H1 (cell line): ENCODE measurements around the gene PTPN1. TPM values are rescaled to one million over a fixed set of nuclear protein-coding genes. Genes with fewer than 3 reads are reported as not detected.

Source experiments
- ATF2 ChIP-seq: IDR thresholded peaks from 2 replicates; pipeline ENCODE4 v1.6.1; 2012; ENCODE audit warnings: low read length, inconsistent platforms
- CBX5 ChIP-seq: fragments of 300-800, 300-1000 bp; sonication (generic); IDR thresholded peaks from 2 replicates; pipeline ENCODE4 v1.7.1; 2016; ENCODE audit warnings: antibody characterized with exemption, low read length, low read depth
- CEBPB ChIP-seq: IDR thresholded peaks from 2 replicates; pipeline ENCODE4 v1.6.1; 2012; ENCODE audit warnings: low read depth, low read length
- CREB1 ChIP-seq: IDR thresholded peaks from 2 replicates; pipeline ENCODE4 v1.6.1; 2012; ENCODE audit warnings: inconsistent platforms
- EGR1 ChIP-seq: IDR thresholded peaks from 2 replicates; pipeline ENCODE4 v1.6.1; 2011; ENCODE audit warnings: low read depth, low read length, borderline replicate concordance
- HDAC2 ChIP-seq, 2 experiments: fragments of 300-600 bp in 1 of 2; sonication (generic) in 1 of 2; IDR thresholded peaks; 2 replicates each; pipeline ENCODE4 v1.6.1; 2011 to 2012; ENCODE audit warnings: low read depth in 2 of 2, low read length in 2 of 2, mild to moderate bottlenecking in 2 of 2, moderate library complexity in 2 of 2, borderline replicate concordance in 1 of 2, inconsistent platforms in 1 of 2
- SP4 ChIP-seq: IDR thresholded peaks from 2 replicates; pipeline ENCODE4 v1.6.1; 2012; ENCODE audit warnings: low read length, inconsistent platforms
- TAF1 ChIP-seq: IDR thresholded peaks from 2 replicates; pipeline ENCODE4 v1.6.1; 2011; ENCODE audit warnings: mild to moderate bottlenecking, low read depth, low read length
- TAF7 ChIP-seq: optimal IDR thresholded peaks from 2 replicates; pipeline ENCODE3; 2011; ENCODE audit warnings: low read depth, mild to moderate bottlenecking, inconsistent platforms, low read length, moderate library complexity, borderline replicate concordance
- YY1 ChIP-seq: IDR thresholded peaks from 2 replicates; pipeline ENCODE4 v1.6.1; 2011; ENCODE audit warnings: low read depth, mild to moderate bottlenecking, low read length
- polyA plus RNA-seq, 7 experiments: library from polyadenylated mRNA; depleted of rRNA in 3 of 7; stranded (reverse) in 5 of 7; unstranded in 2 of 7; fragments of >200 nt in 5 of 7; fragments of 200-250 nt in 2 of 7; gene quantifications; 1 replicate in 5 of 7; 2 replicates in 1 of 7; 4 replicates in 1 of 7; pipeline versions ENCODE4 v1.2.1 to v1.2.3, GENCODE V29; 2011 to 2013; ENCODE audit warnings: missing spikeins in 2 of 7, mixed read lengths in 2 of 7
- total RNA-seq: library from RNA; stranded (reverse); fragmentation: NEBNext Ultra II Directional; extraction: Animal tissue kit (Norgen Biotek cat#: 25700); gene quantifications from 2 replicates; pipeline ENCODE4 v1.2.1, GENCODE V29; 2021

The PTPN1 gene
- total and polyA plus RNA-seq, 2 of the 8 experiments (the other 6 are each of a cell fraction or from before 2014, with no cell fraction given): 18.6 to 32.1 TPM

DNA sequence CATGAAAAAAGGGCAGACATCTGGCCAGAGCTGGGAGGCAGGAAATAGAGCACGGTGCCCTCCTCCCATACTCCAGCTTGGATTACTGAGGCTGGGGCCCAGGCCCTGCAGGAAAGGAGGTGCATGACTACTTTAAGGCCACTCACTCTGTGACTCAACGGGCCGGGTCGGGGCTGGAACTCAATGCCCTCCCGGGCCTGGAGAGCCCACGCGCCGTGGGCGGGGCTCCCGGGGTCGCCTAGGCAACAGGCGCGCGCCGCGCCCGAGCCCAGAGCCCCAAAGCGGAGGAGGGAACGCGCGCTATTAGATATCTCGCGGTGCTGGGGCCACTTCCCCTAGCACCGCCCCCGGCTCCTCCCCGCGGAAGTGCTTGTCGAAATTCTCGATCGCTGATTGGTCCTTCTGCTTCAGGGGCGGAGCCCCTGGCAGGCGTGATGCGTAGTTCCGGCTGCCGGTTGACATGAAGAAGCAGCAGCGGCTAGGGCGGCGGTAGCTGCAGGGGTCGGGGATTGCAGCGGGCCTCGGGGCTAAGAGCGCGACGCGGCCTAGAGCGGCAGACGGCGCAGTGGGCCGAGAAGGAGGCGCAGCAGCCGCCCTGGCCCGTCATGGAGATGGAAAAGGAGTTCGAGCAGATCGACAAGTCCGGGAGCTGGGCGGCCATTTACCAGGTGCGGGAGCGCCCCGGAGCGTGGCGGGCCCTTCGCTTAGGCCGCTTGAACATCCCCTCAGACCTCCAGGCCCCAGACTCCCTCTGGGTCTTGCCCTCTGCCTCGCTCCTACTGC, at the start of gene PTPN1 (continued):
- TF ChIP-seq TAF7: peak; percentile 81
- TF ChIP-seq HDAC2 (IDR thresholded peaks at IDR 0.05; ENCODE audit: borderline replicate concordance in 1 of 2, low read depth in 2 of 2, low read length in 2 of 2): peak in 1 of 2 experiments; percentile 90; a peak in 2 of 4 replicates
- peak; percentile 92 for TF ChIP-seq TAF1
- TF ChIP-seq CBX5: no peak
- peak; percentile 60 for TF ChIP-seq CREB1
- TF ChIP-seq EGR1: no peak
- peak; percentile 78; the same call in 1 of the 2 replicates for TF ChIP-seq YY1
- no peak for TF ChIP-seq ATF2
- TF ChIP-seq CEBPB: no peak
- TF ChIP-seq SP4: peak; percentile 41; the same call in 1 of the 2 replicates
